Measurements from ENCODE around the gene PARS2. TPM values are rescaled to one million over a fixed set of nuclear protein-coding genes. Genes with fewer than 3 reads are reported as not detected.

PARS2 gene
- total RNA-seq, 1 experiment from 2014 or later, result 10.2 TPM

DNA sequence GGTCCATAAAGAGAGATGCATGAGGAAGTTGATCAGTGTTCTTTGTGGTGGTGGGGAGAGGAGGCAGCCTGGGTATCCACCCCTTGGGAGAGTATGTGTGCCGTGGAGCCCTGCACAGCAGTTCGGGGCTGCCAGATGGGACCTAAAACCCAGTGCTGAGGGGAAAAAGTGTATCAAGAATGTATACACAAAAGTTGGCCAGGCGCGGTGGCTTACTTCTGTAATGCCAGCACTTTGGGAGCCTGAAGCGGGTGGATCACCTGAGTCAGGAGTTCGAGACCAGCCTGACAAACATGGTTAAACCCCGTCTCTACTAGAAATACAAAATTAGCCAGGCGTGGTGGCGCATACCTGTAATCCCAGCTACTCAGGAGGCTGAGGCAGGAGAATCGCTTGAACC, 52.8 kb downstream of the PARS2 start:
- H3K9me3 ChIP-seq (ENCODE audit: control insufficient read depth, low read depth, low read length), result no peaks in the 10 kb centered on the region
- H3K56ac ChIP-seq (ENCODE audit: insufficient read length, low read depth, low read length), result no peak overlapping the region
- H3K27me3 ChIP-seq (ENCODE audit: insufficient read depth, low read length), result no peaks in the 10 kb centered on the region; the same call in 1 of the 2 replicates
- no peak overlapping the region for H2BK120ac ChIP-seq (ENCODE audit: low read depth, low read length, poor library complexity, severe bottlenecking)
- no peak overlapping the region for H3K18ac ChIP-seq (ENCODE audit: insufficient read length, low read depth, low read length)
- WGBS (ENCODE audit: extremely low coverage, insufficient read length, low lambda C conversion rate), result no CpG with 5 or more reads among the region's 10 CpGs
- Mint-ChIP-seq H3K27ac (no peak overlapping the region), H3K36me3 (ENCODE audit: insufficient read depth in 1 of 3, low read depth in 3 of 3) (no peaks in the 10 kb centered on the region), H3K4me3 (no peak overlapping the region), H3K9me3 (no peaks in the 10 kb centered on the region), H3K4me1 (peaks cover 16% of the 10 kb centered on the region in 2 experiments), H3K27me3 (ENCODE audit: low read depth) (peaks cover 59% of the 10 kb centered on the region)
- TF ChIP-seq, protein P1, sequence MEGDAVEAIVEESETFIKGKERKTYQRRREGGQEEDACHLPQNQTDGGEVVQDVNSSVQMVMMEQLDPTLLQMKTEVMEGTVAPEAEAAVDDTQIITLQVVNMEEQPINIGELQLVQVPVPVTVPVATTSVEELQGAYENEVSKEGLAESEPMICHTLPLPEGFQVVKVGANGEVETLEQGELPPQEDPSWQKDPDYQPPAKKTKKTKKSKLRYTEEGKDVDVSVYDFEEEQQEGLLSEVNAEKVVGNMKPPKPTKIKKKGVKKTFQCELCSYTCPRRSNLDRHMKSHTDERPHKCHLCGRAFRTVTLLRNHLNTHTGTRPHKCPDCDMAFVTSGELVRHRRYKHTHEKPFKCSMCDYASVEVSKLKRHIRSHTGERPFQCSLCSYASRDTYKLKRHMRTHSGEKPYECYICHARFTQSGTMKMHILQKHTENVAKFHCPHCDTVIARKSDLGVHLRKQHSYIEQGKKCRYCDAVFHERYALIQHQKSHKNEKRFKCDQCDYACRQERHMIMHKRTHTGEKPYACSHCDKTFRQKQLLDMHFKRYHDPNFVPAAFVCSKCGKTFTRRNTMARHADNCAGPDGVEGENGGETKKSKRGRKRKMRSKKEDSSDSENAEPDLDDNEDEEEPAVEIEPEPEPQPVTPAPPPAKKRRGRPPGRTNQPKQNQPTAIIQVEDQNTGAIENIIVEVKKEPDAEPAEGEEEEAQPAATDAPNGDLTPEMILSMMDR (conservative IDR thresholded peaks at IDR 0.05), result no peak
- peaks cover 7% of the 10 kb centered on the region for H3K23me2 ChIP-seq (ENCODE audit: insufficient read length, low read depth, low read length, poor library complexity, severe bottlenecking)
- no peak overlapping the region for H4K5ac ChIP-seq (ENCODE audit: insufficient read length, low read depth, low read length)
- no peak overlapping the region for H3K4ac ChIP-seq (ENCODE audit: low read depth, low read length)
- H3K79me1 ChIP-seq (ENCODE audit: insufficient read depth, low read depth, low read length, poor library complexity, severe bottlenecking), result no peaks in the 10 kb centered on the region
- no peak overlapping the region for H2BK5ac ChIP-seq (ENCODE audit: insufficient read length, low read length)
- H3K4me2 ChIP-seq (ENCODE audit: insufficient read depth, insufficient read length, low read length), result no peak overlapping the region
- H4K91ac ChIP-seq (ENCODE audit: insufficient read length, low read depth, low read length), result no peak overlapping the region
- no peaks in the 10 kb centered on the region for H3K4me1 ChIP-seq (ENCODE audit: insufficient read depth, low read length)
- no peak for DNase-seq
- no peak overlapping the region for H2BK20ac ChIP-seq (ENCODE audit: low read depth, low read length, poor library complexity, severe bottlenecking)
- H2AFZ ChIP-seq (ENCODE audit: low read length), result no peak overlapping the region
- no peak overlapping the region for H3K14ac ChIP-seq (ENCODE audit: insufficient read depth, low read length)
- H3K23ac ChIP-seq (ENCODE audit: insufficient read length, low read depth, low read length), result no peak overlapping the region
- no peak overlapping the region for H3K27ac ChIP-seq (ENCODE audit: insufficient read length, low read depth, low read length)
- H3K79me2 ChIP-seq (ENCODE audit: insufficient read depth, low read length), result no peaks in the 10 kb centered on the region
- H3T11ph ChIP-seq (ENCODE audit: low read length), result no peak overlapping the region
- H4K20me1 ChIP-seq (ENCODE audit: control insufficient read depth, insufficient read depth, insufficient read length), result no peaks in the 10 kb centered on the region
- H4K8ac ChIP-seq (replicated peaks; ENCODE audit: insufficient read length, low read depth, low read length), result no peak overlapping the region
- no peak overlapping the region for H2BK12ac ChIP-seq (ENCODE audit: insufficient read length, low read depth, low read length)
- no peak overlapping the region for H2AK5ac ChIP-seq (ENCODE audit: insufficient read length, low read length)
- H2BK15ac ChIP-seq (ENCODE audit: low read depth, low read length), result no peak overlapping the region
- H3K9ac ChIP-seq (ENCODE audit: extremely low read depth, insufficient read length, low read length), result no peak overlapping the region
